Measurements from ENCODE around the gene BGLAP. TPM values are rescaled to one million over a fixed set of nuclear protein-coding genes. Genes with fewer than 3 reads are reported as not detected.

The BGLAP gene
- total RNA-seq, 4 donors from 2014 or later, result 0.36 to 3.4 (median 0.69) TPM; not detected in 1

GRCh38 chr1:156229809-156230472 lies 12.0 kb upstream of the BGLAP start:
- 83 to 87% methylated on average over 11 of the region's 11 CpGs for WGBS, 2 donors
- TF ChIP-seq POLR2A (IDR thresholded peaks at IDR 0.05), result no peak
- TF ChIP-seq CTCF (IDR thresholded peaks at IDR 0.05), result no peak
- H3K4me3 ChIP-seq (ENCODE audit: low read depth, poor library complexity, severe bottlenecking), result no peak overlapping the region
- DNase-seq (ENCODE audit: low spot score in 2 of 2), result no peak
- intact Hi-C loops (cut with DNase I; ENCODE audit: low total_unique reads), result no loop called here

- intact Hi-C loops (cut with DNase I; ENCODE audit: low total_unique reads), result no loop called here
- TF ChIP-seq CTCF (IDR thresholded peaks at IDR 0.05), result no peak
- TF ChIP-seq POLR2A (IDR thresholded peaks at IDR 0.05), result no peak
- 92 to 93% methylated on average over 1 of the region's 1 CpG for WGBS, 2 donors
- DNase-seq (ENCODE audit: low spot score in 2 of 2), result no peak
- no peak overlapping the region for H3K4me3 ChIP-seq (ENCODE audit: low read depth, poor library complexity, severe bottlenecking)
Observed at GRCh38 chr1:156230473-156230837, 11.5 kb upstream of the BGLAP start.

- 75 to 83% methylated on average over 12 of the region's 12 CpGs for WGBS, 2 donors
Observed at GRCh38 chr1:156232201-156232894, 9.6 kb upstream of the BGLAP start.

GRCh38 chr1:156233426-156234127 lies 8.4 kb upstream of the BGLAP start:
- no peak for TF ChIP-seq POLR2A (IDR thresholded peaks at IDR 0.05)
- no peak for TF ChIP-seq CTCF (IDR thresholded peaks at IDR 0.05)
- DNase-seq (ENCODE audit: low spot score in 2 of 2), result no peak
- intact Hi-C loops (cut with DNase I; ENCODE audit: low total_unique reads), result no loop called here
- H3K4me3 ChIP-seq (ENCODE audit: low read depth, poor library complexity, severe bottlenecking), result no peak overlapping the region
- 58 to 73% methylated on average over 5 of the region's 5 CpGs for WGBS, 2 donors

More at GRCh38 chr1:156232201-156232894, 9.6 kb upstream of the BGLAP start:
- TF ChIP-seq CTCF (IDR thresholded peaks at IDR 0.05) (no peak), POLR2A (IDR thresholded peaks at IDR 0.05) (no peak)
- H3K4me3 ChIP-seq (ENCODE audit: low read depth, poor library complexity, severe bottlenecking), result no peak overlapping the region
- no peak for DNase-seq (ENCODE audit: low spot score in 2 of 2)
- intact Hi-C loops (cut with DNase I; ENCODE audit: low total_unique reads), result no loop called here

GRCh38 chr1:156236164-156236563 lies 5.8 kb upstream of the BGLAP start:
- 63 to 74% methylated on average over 10 to 12 of the region's 12 CpGs for WGBS, 2 donors
- intact Hi-C loops (cut with DNase I; ENCODE audit: low total_unique reads), result no loop called here
- no peak overlapping the region for H3K4me3 ChIP-seq (ENCODE audit: low read depth, poor library complexity, severe bottlenecking)
- no peak for DNase-seq (ENCODE audit: low spot score in 2 of 2)
- no peak for TF ChIP-seq POLR2A (IDR thresholded peaks at IDR 0.05)
- no peak for TF ChIP-seq CTCF (IDR thresholded peaks at IDR 0.05)
